ENCODE results near the gene ICA1L. TPM values are rescaled to one million over a fixed set of nuclear protein-coding genes. Genes with fewer than 3 reads are reported as not detected.

Gene ICA1L
- total RNA-seq, 1 experiment from 2014 or later = 4.5 TPM

GRCh38 chr2:202736826-202737225 lies 134.7 kb downstream of the ICA1L start:
- no peak for TF ChIP-seq CTCF (conservative IDR thresholded peaks at IDR 0.05)
- no CpG with 5 or more reads among the region's 1 CpG for WGBS (ENCODE audit: extremely low coverage, insufficient read length, low lambda C conversion rate)

More at GRCh38 chr2:202736826-202737225, 134.7 kb downstream of the ICA1L start:
- H3K4me2 ChIP-seq (ENCODE audit: insufficient read depth, insufficient read length, low read length) = no peak overlapping the region
- Mint-ChIP-seq H3K4me3 (no peak overlapping the region), H3K27me3 (ENCODE audit: low read depth) (no peaks in the 10 kb centered on the region), H3K4me1 (no peaks in the 10 kb centered on the region), H3K27ac (no peak overlapping the region), H3K36me3 (ENCODE audit: insufficient read depth in 1 of 3, low read depth in 3 of 3) (peaks cover 22 to 34% (median 25%) of the 10 kb centered on the region in 3 experiments), H3K9me3 (peaks cover 13 to 16% of the 10 kb centered on the region in 2 experiments)
- no peak overlapping the region for H3K9ac ChIP-seq (ENCODE audit: extremely low read depth, insufficient read length, low read length)
- no peak overlapping the region for H3K4ac ChIP-seq (ENCODE audit: low read depth, low read length)
- no peaks in the 10 kb centered on the region for H3K9me3 ChIP-seq (ENCODE audit: control insufficient read depth, low read depth, low read length)
- H3K27ac ChIP-seq (ENCODE audit: insufficient read length, low read depth, low read length) = no peak overlapping the region
- no peak overlapping the region for H3K23ac ChIP-seq (ENCODE audit: insufficient read length, low read depth, low read length)
- no peak overlapping the region for H3K56ac ChIP-seq (ENCODE audit: insufficient read length, low read depth, low read length)
- no peaks in the 10 kb centered on the region for H4K20me1 ChIP-seq (ENCODE audit: control insufficient read depth, insufficient read depth, insufficient read length)
- no peak for DNase-seq
- H2BK5ac ChIP-seq (ENCODE audit: insufficient read length, low read length) = no peak overlapping the region
- no peak overlapping the region for H4K8ac ChIP-seq (replicated peaks; ENCODE audit: insufficient read length, low read depth, low read length)
- no peak overlapping the region for H2AFZ ChIP-seq (ENCODE audit: low read length)
- H3K79me1 ChIP-seq (ENCODE audit: insufficient read depth, low read depth, low read length, poor library complexity, severe bottlenecking) = no peaks in the 10 kb centered on the region
- H2BK120ac ChIP-seq (ENCODE audit: low read depth, low read length, poor library complexity, severe bottlenecking) = no peak overlapping the region
- H2BK20ac ChIP-seq (ENCODE audit: low read depth, low read length, poor library complexity, severe bottlenecking) = no peak overlapping the region
- no peak overlapping the region for H3K14ac ChIP-seq (ENCODE audit: insufficient read depth, low read length)
- no peak overlapping the region for H2BK12ac ChIP-seq (ENCODE audit: insufficient read length, low read depth, low read length)
- H4K5ac ChIP-seq (ENCODE audit: insufficient read length, low read depth, low read length) = no peak overlapping the region
- H3K18ac ChIP-seq (ENCODE audit: insufficient read length, low read depth, low read length) = no peak overlapping the region
- no peak overlapping the region for H2AK5ac ChIP-seq (ENCODE audit: insufficient read length, low read length)
- H3K4me1 ChIP-seq (ENCODE audit: insufficient read depth, low read length) = no peaks in the 10 kb centered on the region; the same call in 1 of the 2 replicates
- no peak overlapping the region for H4K91ac ChIP-seq (ENCODE audit: insufficient read length, low read depth, low read length)
- H2BK15ac ChIP-seq (ENCODE audit: low read depth, low read length) = no peak overlapping the region
- H3K23me2 ChIP-seq (ENCODE audit: insufficient read length, low read depth, low read length, poor library complexity, severe bottlenecking) = no peaks in the 10 kb centered on the region
- H3T11ph ChIP-seq (ENCODE audit: low read length) = no peak overlapping the region
- no peaks in the 10 kb centered on the region for H3K27me3 ChIP-seq (ENCODE audit: insufficient read depth, low read length)
- no peaks in the 10 kb centered on the region for H3K79me2 ChIP-seq (ENCODE audit: insufficient read depth, low read length)
